Mammary epithelial cell (primary cell): Measurements from ENCODE around the gene ZFAND2B.

ENCODE experiments used
- EZH2 ChIP-seq: IDR thresholded peaks from 2 replicates; pipeline ENCODE4 v1.6.1; 2012; ENCODE audit warnings: low read length, inconsistent platforms, borderline replicate concordance
- TF ChIP-seq, protein P1 (sequence below), 2 donors: IDR thresholded peaks in 1 of 2; conservative IDR thresholded peaks in 1 of 2; 2 replicates each; pipeline ENCODE4 v1.5.1; 2011 to 2012; ENCODE audit warnings: inconsistent platforms in 2 of 2, low read length in 2 of 2, mild to moderate bottlenecking in 2 of 2, control low read depth in 1 of 2, low read depth in 1 of 2; ENCODE audit not compliant: insufficient read depth in 1 of 2; ENCODE audit errors: extremely low read depth in 1 of 2

DNA sequence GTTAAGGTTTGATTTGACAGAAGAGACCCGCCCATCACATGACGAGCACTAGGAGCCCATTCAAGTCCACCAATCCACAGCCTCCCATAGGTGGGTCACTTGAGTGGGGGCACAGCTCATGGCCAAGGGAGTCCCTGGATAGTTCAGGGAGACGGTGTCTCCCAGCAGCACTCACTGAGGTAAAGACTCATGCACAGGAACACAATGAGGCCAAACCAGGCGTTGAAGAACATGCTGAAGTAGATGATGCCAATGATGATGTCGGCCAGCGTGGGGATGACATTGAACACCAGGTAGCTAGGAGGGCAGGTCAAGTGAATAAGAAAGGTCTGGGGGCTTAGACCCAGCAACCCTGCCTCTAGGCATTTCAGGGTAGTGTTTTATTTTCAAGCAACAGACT, 8.2 kb downstream of the ZFAND2B start:
- TF ChIP-seq, protein P1, sequence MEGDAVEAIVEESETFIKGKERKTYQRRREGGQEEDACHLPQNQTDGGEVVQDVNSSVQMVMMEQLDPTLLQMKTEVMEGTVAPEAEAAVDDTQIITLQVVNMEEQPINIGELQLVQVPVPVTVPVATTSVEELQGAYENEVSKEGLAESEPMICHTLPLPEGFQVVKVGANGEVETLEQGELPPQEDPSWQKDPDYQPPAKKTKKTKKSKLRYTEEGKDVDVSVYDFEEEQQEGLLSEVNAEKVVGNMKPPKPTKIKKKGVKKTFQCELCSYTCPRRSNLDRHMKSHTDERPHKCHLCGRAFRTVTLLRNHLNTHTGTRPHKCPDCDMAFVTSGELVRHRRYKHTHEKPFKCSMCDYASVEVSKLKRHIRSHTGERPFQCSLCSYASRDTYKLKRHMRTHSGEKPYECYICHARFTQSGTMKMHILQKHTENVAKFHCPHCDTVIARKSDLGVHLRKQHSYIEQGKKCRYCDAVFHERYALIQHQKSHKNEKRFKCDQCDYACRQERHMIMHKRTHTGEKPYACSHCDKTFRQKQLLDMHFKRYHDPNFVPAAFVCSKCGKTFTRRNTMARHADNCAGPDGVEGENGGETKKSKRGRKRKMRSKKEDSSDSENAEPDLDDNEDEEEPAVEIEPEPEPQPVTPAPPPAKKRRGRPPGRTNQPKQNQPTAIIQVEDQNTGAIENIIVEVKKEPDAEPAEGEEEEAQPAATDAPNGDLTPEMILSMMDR (conservative IDR thresholded peaks at IDR 0.05 in 1 of 2, IDR thresholded peaks at IDR 0.05 in 1 of 2; ENCODE audit: extremely low read depth in 1 of 2, insufficient read depth in 1 of 2, low read depth in 1 of 2, low read length in 2 of 2), result no peak
- TF ChIP-seq EZH2, result no peak
